Adrenal gland (tissue), 12 donors: ENCODE results near the gene NUCKS1. TPM values are rescaled to one million over a fixed set of nuclear protein-coding genes. Genes with fewer than 3 reads are reported as not detected.

Experiments
- DNase-seq, 7 donors: peaks; one replicate each; pipeline ENCODE4 v3.0.0-alpha.2; 2019 to 2020
- H3K27ac ChIP-seq, 5 donors: fragments of 200-600 bp; sonication (generic) in 4 of 5; 1 replicate in 3 of 5; 2 replicates in 2 of 5; pipeline versions ENCODE4 v1.5.1 to v1.8.0; 2016 to 2020; ENCODE audit warnings: mild to moderate bottlenecking in 1 of 5
- H3K27me3 ChIP-seq: fragments of 200-600 bp; 2 replicates; pipeline ENCODE4 v1.8.0; 2021
- H3K36me3 ChIP-seq, 2 donors: fragments of 200-600 bp; replicated peaks in 1 of 2; 1 replicate in 1 of 2; 2 replicates in 1 of 2; pipeline versions ENCODE4 v1.5.1 to v1.8.0; 2018 to 2022
- H3K4me1 ChIP-seq, 2 donors: fragments of 200-600 bp; replicated peaks in 1 of 2; 1 replicate in 1 of 2; 2 replicates in 1 of 2; pipeline versions ENCODE4 v1.5.1 to v1.8.0; 2018 to 2021
- H3K4me3 ChIP-seq, 4 donors: fragments of 200-600 bp; sonication (generic) in 3 of 4; one replicate each; pipeline ENCODE4 v1.5.1; 2016 to 2018
- H3K9me3 ChIP-seq, 3 donors: fragments of 200-600 bp; sonication (generic) in 1 of 3; replicated peaks in 1 of 3; 1 replicate in 2 of 3; 2 replicates in 1 of 3; pipeline versions ENCODE4 v1.5.1 to v1.8.0; 2016 to 2021
- CTCF ChIP-seq, 6 experiments: fragments of 450-650 bp in 4 of 6; fragments of 200-600 bp in 2 of 6; sonication (generic) in 1 of 6; IDR thresholded peaks; 1 replicate in 5 of 6; 2 replicates in 1 of 6; pipeline versions ENCODE4 v1.5.1 to v1.8.0; 2016 to 2021; ENCODE audit warnings: antibody characterized with exemption in 6 of 6, mild to moderate bottlenecking in 2 of 6, moderate library complexity in 1 of 6
- POLR2A ChIP-seq, 2 donors: fragments of 450-650 bp; IDR thresholded peaks; one replicate each; pipeline ENCODE4 v1.6.1; 2017; ENCODE audit warnings: antibody characterized with exemption in 2 of 2, mild to moderate bottlenecking in 2 of 2, moderate library complexity in 1 of 2
- WGBS, 4 donors: extraction: QIAGEN DNeasy Blood & Tissue Kit in 2 of 4; methylation state at CpG; one replicate each; pipeline versions ENCODE4 v1.1.5 to v1.1.7; 2013 to 2017; 5-methylcytosine and 5-hydroxymethylcytosine counted together
- intact Hi-C, 2 donors: fragments of 100-400 bp; cut with DNase I; formaldehyde crosslinking; loops; one replicate each; pipeline versions ENCODE4 v1.14.1 to v1.15.0; 2022 to 2023
- polyA plus RNA-seq, 3 donors: library from polyadenylated mRNA; stranded (reverse); fragments of 200-250 nt in 2 of 3; fragments of 350-450 nt in 1 of 3; fragmentation: Illumina TruSeq in 1 of 3; extraction: RNeasy Lipid Tissue Mini Kit (QIAGEN cat#74804) in 1 of 3; gene quantifications; one replicate each; pipeline ENCODE4 v1.2.3, GENCODE V29; 2013 to 2014
- total RNA-seq, 9 donors: library from RNA; depleted of rRNA in 4 of 9; stranded (reverse); fragments of >200 nt in 4 of 9; fragments of 120-200 nt in 1 of 9; fragmentation: NEBNext Ultra II Directional in 1 of 9; extraction: Animal tissue kit (Norgen Biotek cat#: 25700) in 1 of 9; gene quantifications; one replicate each; pipeline versions ENCODE4 v1.1.0 to v1.2.4, GENCODE V29; 2013 to 2023
- donor health status: healthy with polysubstance abuse.
- donor health status: Bipolar disorder and iron deficiency.
- donor health status: DM: yes; HTN: yes; CAD: no.
- donor health status: DM: no; HTN: no; CAD: no.
- donor health status: DM: no; HTN: no; CAD: no.
- donor health status: DM: yes; HTN: yes; CAD: no.

Gene NUCKS1
- total and polyA plus RNA-seq, 12 donors = 33.1 to 161 (median 122) TPM

GRCh38 chr1:205741681-205742080, 8.3 kb downstream of the NUCKS1 start:
- H3K27ac ChIP-seq = no peak overlapping the region
- H3K4me1 ChIP-seq = peaks cover 8 to 40% of the 10 kb centered on the region in 2 donors

GRCh38 chr1:205739348-205740160, 10.4 kb downstream of the NUCKS1 start:
- peaks cover 0 to 11% of the 10 kb centered on the region in 2 donors for H3K36me3 ChIP-seq
- no peaks in the 10 kb centered on the region for H3K9me3 ChIP-seq
- no peak overlapping the region for H3K4me3 ChIP-seq
- peaks cover 6 to 30% of the 10 kb centered on the region in 2 donors for H3K4me1 ChIP-seq
- DNase-seq = no peak
- intact Hi-C loops = no loop called here
- WGBS, 4 donors = 69 to 75% (median 75%) methylated on average over 5 of the region's 5 CpGs
- H3K27me3 ChIP-seq = no peaks in the 10 kb centered on the region
- no peak overlapping the region for H3K27ac ChIP-seq
- TF ChIP-seq POLR2A (IDR thresholded peaks at IDR 0.05) (no peak), CTCF (IDR thresholded peaks at IDR 0.05) (no peak)

More at GRCh38 chr1:205741681-205742080, 8.3 kb downstream of the NUCKS1 start:
- WGBS, 4 donors = 19 to 33% (median 24%) methylated on average over 1 of the region's 1 CpG
- no peak overlapping the region for H3K4me3 ChIP-seq
- TF ChIP-seq POLR2A (IDR thresholded peaks at IDR 0.05) (no peak), CTCF (IDR thresholded peaks at IDR 0.05) (no peak)
- no peaks in the 10 kb centered on the region for H3K9me3 ChIP-seq
- no peaks in the 10 kb centered on the region for H3K36me3 ChIP-seq
- DNase-seq = no peak
- intact Hi-C loops = no loop called here
- no peaks in the 10 kb centered on the region for H3K27me3 ChIP-seq

GRCh38 chr1:205735218-205735617, 14.8 kb downstream of the NUCKS1 start:
- 78 to 96% (median 83%) methylated on average over 1 of the region's 1 CpG for WGBS, 4 donors
- TF ChIP-seq POLR2A (IDR thresholded peaks at IDR 0.05) = no peak
- TF ChIP-seq CTCF (IDR thresholded peaks at IDR 0.05) = no peak
- H3K27me3 ChIP-seq = no peaks in the 10 kb centered on the region
- DNase-seq = no peak
- H3K4me1 ChIP-seq = peaks cover 0 to 33% of the 10 kb centered on the region in 2 donors
- H3K36me3 ChIP-seq = peaks cover 0 to 11% of the 10 kb centered on the region in 2 donors
- H3K4me3 ChIP-seq = no peak overlapping the region
- H3K9me3 ChIP-seq = no peaks in the 10 kb centered on the region
- intact Hi-C loops = no loop called here
- H3K27ac ChIP-seq = no peak overlapping the region

- Histone ChIP-seq H3K27ac (peak overlapping the region in 1 of 5 donors; percentile 22), H3K36me3 (peaks cover 0 to 16% of the 10 kb centered on the region in 2 donors), H3K27me3 (no peaks in the 10 kb centered on the region), H3K9me3 (no peaks in the 10 kb centered on the region), H3K4me1 (peaks cover 0 to 36% of the 10 kb centered on the region in 2 donors), H3K4me3 (no peak overlapping the region)
- 85 to 95% (median 92%) methylated on average over 2 of the region's 2 CpGs for WGBS, 4 donors
- no peak for DNase-seq
- TF ChIP-seq POLR2A (IDR thresholded peaks at IDR 0.05) (no peak), CTCF (IDR thresholded peaks at IDR 0.05) (no peak)
- intact Hi-C loops = no loop called here
Measured at GRCh38 chr1:205733438-205734175, 16.4 kb downstream of the NUCKS1 start.
